DOHH2 (cell line): ENCODE measurements around the gene TMEM234.

Experiments
- EZH2phosphoT487 ChIP-seq: fragments of 200-600 bp; sonication (generic); IDR thresholded peaks from 2 replicates; pipeline ENCODE4 v1.6.1; 2017; ENCODE audit warnings: borderline replicate concordance, mild to moderate bottlenecking, antibody characterized with exemption, low read length, moderate library complexity, mixed read lengths
- TF ChIP-seq, protein P1 (sequence below): fragments of 200-600 bp; sonication (generic); IDR thresholded peaks from one replicate; pipeline ENCODE4 v1.5.1; 2014; ENCODE audit warnings: antibody characterized with exemption, mild to moderate bottlenecking, low read depth, low read length; ENCODE audit not compliant: poor library complexity, severe bottlenecking

DNA sequence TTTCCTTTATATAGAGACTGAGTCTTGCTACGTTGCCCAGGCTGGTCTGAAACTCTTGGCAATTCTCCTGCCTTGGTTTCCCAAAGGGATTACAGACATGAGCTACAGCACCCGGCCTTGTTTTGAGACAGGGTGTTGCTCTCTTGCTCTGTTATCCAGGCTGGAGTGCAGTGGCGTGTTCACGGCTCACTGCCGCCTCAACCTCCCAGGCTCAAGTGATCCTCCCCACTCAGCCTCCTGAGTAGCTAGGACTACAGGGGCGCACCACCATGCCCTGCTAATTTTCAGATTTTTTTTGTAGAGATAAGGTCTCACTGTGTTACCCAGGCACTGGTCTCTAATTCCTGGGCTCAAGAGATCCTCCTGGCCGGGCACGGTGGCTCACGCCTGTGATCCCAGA, 43.7 kb upstream of the TMEM234 start:
- no peak for TF ChIP-seq EZH2phosphoT487
- TF ChIP-seq, protein P1, sequence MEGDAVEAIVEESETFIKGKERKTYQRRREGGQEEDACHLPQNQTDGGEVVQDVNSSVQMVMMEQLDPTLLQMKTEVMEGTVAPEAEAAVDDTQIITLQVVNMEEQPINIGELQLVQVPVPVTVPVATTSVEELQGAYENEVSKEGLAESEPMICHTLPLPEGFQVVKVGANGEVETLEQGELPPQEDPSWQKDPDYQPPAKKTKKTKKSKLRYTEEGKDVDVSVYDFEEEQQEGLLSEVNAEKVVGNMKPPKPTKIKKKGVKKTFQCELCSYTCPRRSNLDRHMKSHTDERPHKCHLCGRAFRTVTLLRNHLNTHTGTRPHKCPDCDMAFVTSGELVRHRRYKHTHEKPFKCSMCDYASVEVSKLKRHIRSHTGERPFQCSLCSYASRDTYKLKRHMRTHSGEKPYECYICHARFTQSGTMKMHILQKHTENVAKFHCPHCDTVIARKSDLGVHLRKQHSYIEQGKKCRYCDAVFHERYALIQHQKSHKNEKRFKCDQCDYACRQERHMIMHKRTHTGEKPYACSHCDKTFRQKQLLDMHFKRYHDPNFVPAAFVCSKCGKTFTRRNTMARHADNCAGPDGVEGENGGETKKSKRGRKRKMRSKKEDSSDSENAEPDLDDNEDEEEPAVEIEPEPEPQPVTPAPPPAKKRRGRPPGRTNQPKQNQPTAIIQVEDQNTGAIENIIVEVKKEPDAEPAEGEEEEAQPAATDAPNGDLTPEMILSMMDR: no peak
